ENCODE results near the gene KREMEN2. TPM values are rescaled to one million over a fixed set of nuclear protein-coding genes. Genes with fewer than 3 reads are reported as not detected.

The KREMEN2 gene
- total and polyA plus RNA-seq, 9 of the 15 experiments (the other 6 are each of a cell fraction or from before 2014, with no cell fraction given): 0.04 to 7.7 (median 1.5) TPM; not detected in 1

GRCh38 chr16:2980227-2981176, 16.4 kb downstream of the KREMEN2 start, which contains the start of gene PKMYT1 (continued):
- no peak for TF ChIP-seq MXD1 (CRISPR knock-in tag; IDR thresholded peaks at IDR 0.05; ENCODE audit: borderline replicate concordance, poor library complexity, severe bottlenecking)
- TF ChIP-seq ZNF609 (CRISPR knock-in tag; IDR thresholded peaks at IDR 0.05; ENCODE audit: borderline replicate concordance): 0 out of 2 replicates have a peak, but pooled peaks have one; percentile 20
- TF ChIP-seq TAF1 (IDR thresholded peaks at IDR 0.05; ENCODE audit: control insufficient read depth, extremely low read depth, insufficient read depth, low read length, severe bottlenecking): peak; percentile 87
- no peak for TF ChIP-seq GTF2A2 (tag; IDR thresholded peaks at IDR 0.05)
- TF ChIP-seq ZNF644 (tag; IDR thresholded peaks at IDR 0.05; ENCODE audit: low read depth): no peak
- TF ChIP-seq ZNF324 (CRISPR knock-in tag; IDR thresholded peaks at IDR 0.05): no peak
- TF ChIP-seq MAX (CRISPR knock-in tag; IDR thresholded peaks at IDR 0.05): peak; percentile 72
- no peak for TF ChIP-seq BRF1 (IDR thresholded peaks at IDR 0.05; ENCODE audit: borderline replicate concordance, extremely low read depth, insufficient read length)
- TF ChIP-seq NFIX (CRISPR knock-in tag; IDR thresholded peaks at IDR 0.05; ENCODE audit: low read depth): no peak
- no peak for TF ChIP-seq ZKSCAN8 (CRISPR knock-in tag; IDR thresholded peaks at IDR 0.05)
- TF ChIP-seq KAT7 (CRISPR knock-in tag; IDR thresholded peaks at IDR 0.05; ENCODE audit: borderline replicate concordance): no peak; the same call in 1 of the 2 replicates
- no peak for TF ChIP-seq DACH1 (IDR thresholded peaks at IDR 0.05; ENCODE audit: partially characterized antibody)
- TF ChIP-seq ZNF518B (CRISPR knock-in tag; IDR thresholded peaks at IDR 0.05): no peak

All from K562 (cell line).